ENCODE results near the gene SLC6A6.

The SLC6A6 gene

DNA sequence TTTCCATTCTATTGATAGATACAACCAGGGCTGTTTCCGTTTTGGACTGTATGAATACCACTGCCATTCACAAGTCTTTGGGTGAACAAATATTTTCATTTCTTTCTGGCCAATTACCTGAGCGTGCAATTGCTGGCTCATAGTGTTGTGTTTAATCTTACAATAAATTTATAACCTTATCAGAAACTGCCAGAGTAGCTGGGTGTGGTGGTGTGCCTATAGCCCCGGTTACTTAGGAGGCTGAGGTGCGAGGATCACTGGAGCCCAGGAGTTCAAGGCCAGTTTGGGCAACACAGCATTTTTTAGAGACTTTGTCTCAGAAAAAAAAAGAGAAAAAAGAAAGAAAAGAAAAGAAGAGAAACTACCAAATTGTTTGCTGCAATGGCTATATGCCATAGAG lies 5.4 kb upstream of the SLC6A6 start:
- no peak overlapping the region for H2AFZ ChIP-seq (ENCODE audit: low read length)
- no peak overlapping the region for H3K27ac ChIP-seq (ENCODE audit: low read length)
- H4K20me1 ChIP-seq (ENCODE audit: insufficient read depth, low read length) = no peaks in the 10 kb centered on the region
- no peak overlapping the region for H3K9ac ChIP-seq (ENCODE audit: low read length)
- no peaks in the 10 kb centered on the region for H3K9me3 ChIP-seq (replicated peaks; ENCODE audit: insufficient read depth, low read length)
- no peaks in the 10 kb centered on the region for H3K27me3 ChIP-seq (replicated peaks; ENCODE audit: insufficient read depth, low read length)
- no peak overlapping the region for H3K4me3 ChIP-seq (ENCODE audit: low read length)
- no peak overlapping the region for H3K4me2 ChIP-seq (ENCODE audit: low read depth, low read length)
- TF ChIP-seq EZH2phosphoT487 (IDR thresholded peaks at IDR 0.05; ENCODE audit: low read length) = no peak
- TF ChIP-seq, protein P1, sequence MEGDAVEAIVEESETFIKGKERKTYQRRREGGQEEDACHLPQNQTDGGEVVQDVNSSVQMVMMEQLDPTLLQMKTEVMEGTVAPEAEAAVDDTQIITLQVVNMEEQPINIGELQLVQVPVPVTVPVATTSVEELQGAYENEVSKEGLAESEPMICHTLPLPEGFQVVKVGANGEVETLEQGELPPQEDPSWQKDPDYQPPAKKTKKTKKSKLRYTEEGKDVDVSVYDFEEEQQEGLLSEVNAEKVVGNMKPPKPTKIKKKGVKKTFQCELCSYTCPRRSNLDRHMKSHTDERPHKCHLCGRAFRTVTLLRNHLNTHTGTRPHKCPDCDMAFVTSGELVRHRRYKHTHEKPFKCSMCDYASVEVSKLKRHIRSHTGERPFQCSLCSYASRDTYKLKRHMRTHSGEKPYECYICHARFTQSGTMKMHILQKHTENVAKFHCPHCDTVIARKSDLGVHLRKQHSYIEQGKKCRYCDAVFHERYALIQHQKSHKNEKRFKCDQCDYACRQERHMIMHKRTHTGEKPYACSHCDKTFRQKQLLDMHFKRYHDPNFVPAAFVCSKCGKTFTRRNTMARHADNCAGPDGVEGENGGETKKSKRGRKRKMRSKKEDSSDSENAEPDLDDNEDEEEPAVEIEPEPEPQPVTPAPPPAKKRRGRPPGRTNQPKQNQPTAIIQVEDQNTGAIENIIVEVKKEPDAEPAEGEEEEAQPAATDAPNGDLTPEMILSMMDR (IDR thresholded peaks at IDR 0.05; ENCODE audit: low read length) = no peak
- no peak for TF ChIP-seq EZH2 (optimal IDR thresholded peaks at IDR 0.05; ENCODE audit: low read depth, low read length)
- no peaks in the 10 kb centered on the region for H3K36me3 ChIP-seq (replicated peaks; ENCODE audit: insufficient read depth, low read length)
- peaks cover 4% of the 10 kb centered on the region; the same call in 1 of the 2 replicates for H3K4me1 ChIP-seq (ENCODE audit: low read length)
- H3F3A ChIP-seq (ENCODE audit: insufficient read depth, low read length) = peaks cover 3% of the 10 kb centered on the region
- no peaks in the 10 kb centered on the region for H3K9me2 ChIP-seq (replicated peaks; ENCODE audit: insufficient read depth, low read length)
- H3K79me2 ChIP-seq (ENCODE audit: low read length) = no peaks in the 10 kb centered on the region
- no peak for DNase-seq

DNA sequence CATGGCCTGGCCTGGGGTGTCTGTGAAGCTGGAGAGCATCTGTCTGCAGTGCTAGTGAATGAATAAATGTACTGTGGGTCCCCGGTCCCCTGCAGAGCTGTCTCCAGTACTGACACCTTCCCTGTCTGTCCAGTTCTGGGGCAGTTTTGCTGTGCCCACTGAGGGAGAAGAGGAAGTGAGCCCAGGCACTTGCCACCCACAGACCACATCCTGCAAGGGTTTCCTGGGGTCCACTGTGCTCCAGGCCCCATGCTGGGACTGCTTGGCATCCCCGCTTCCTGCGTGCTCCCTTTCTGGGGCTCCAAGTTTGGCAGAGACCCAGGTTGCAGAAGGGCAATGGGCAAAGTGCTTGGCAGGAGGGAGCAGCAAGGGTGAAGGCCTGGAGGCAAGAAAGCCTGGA lies 4.9 kb upstream of the SLC6A6 start:
- no peaks in the 10 kb centered on the region for H3K79me2 ChIP-seq (ENCODE audit: low read length)
- no peaks in the 10 kb centered on the region for H3K27me3 ChIP-seq (replicated peaks; ENCODE audit: insufficient read depth, low read length)
- no peak for TF ChIP-seq EZH2 (optimal IDR thresholded peaks at IDR 0.05; ENCODE audit: low read depth, low read length)
- TF ChIP-seq, protein P1 (IDR thresholded peaks at IDR 0.05; ENCODE audit: low read length) = no peak
- no peak for TF ChIP-seq EZH2phosphoT487 (IDR thresholded peaks at IDR 0.05; ENCODE audit: low read length)
- peaks cover 4% of the 10 kb centered on the region for H3F3A ChIP-seq (ENCODE audit: insufficient read depth, low read length)
- H3K36me3 ChIP-seq (replicated peaks; ENCODE audit: insufficient read depth, low read length) = no peaks in the 10 kb centered on the region
- DNase-seq = no peak
- H3K9me3 ChIP-seq (replicated peaks; ENCODE audit: insufficient read depth, low read length) = no peaks in the 10 kb centered on the region
- no peak overlapping the region for H2AFZ ChIP-seq (ENCODE audit: low read length)
- peaks cover 4% of the 10 kb centered on the region; the same call in 1 of the 2 replicates for H3K4me1 ChIP-seq (ENCODE audit: low read length)
- no peak overlapping the region for H3K27ac ChIP-seq (ENCODE audit: low read length)
- no peaks in the 10 kb centered on the region for H3K9me2 ChIP-seq (replicated peaks; ENCODE audit: insufficient read depth, low read length)
- H3K4me3 ChIP-seq (ENCODE audit: low read length) = no peak overlapping the region
- H3K4me2 ChIP-seq (ENCODE audit: low read depth, low read length) = no peak overlapping the region
- no peak overlapping the region for H3K9ac ChIP-seq (ENCODE audit: low read length)
- no peaks in the 10 kb centered on the region for H4K20me1 ChIP-seq (ENCODE audit: insufficient read depth, low read length)

DNA sequence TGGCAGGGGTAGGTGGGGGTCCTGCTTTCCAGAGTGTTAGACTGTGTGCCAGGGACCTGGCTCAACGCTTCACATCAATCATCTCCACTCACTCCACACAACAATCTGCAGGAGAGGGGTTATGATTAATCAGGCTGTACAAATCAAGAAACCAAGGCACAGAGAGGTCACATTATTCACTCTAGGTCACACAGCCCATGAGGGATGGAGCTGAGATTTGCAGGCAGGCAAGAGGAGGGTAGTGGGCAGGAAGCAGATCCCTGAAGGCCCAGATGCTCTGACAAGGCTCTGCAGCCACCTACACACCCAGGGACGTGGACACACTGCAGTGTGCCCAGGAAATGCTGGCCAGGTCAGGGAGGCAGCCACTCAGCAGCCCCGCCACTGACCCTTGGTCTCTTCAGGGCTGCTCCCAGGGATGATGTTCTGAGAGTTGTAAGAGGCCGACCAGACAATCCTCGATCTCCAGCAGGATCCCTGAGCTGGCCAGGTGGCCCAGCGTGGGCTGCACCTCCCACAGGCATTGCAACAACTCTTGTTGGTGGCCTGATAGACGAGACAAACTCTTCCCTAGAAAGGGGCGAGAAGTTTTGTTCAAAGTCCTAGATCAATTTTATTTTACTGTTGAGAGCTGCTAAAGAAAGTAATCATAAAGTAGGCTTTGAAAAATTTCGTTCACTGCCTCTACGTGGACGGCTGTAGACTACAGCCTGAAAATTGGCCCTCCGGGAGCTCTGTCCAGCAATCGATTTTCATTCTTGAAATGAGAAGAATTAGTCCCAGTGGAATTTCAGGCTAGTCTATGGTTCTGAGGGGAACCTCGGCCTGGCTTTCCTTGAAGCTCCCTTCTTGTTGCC lies 4.2 kb upstream of the SLC6A6 start:
- Histone ChIP-seq H3F3A (ENCODE audit: insufficient read depth, low read length) (peaks cover 4% of the 10 kb centered on the region), H3K9ac (ENCODE audit: low read length) (no peak overlapping the region), H3K27me3 (replicated peaks; ENCODE audit: insufficient read depth, low read length) (no peaks in the 10 kb centered on the region), H3K4me1 (ENCODE audit: low read length) (peaks cover 4% of the 10 kb centered on the region; the same call in 1 of the 2 replicates), H3K4me3 (ENCODE audit: low read length) (no peak overlapping the region), H3K4me2 (ENCODE audit: low read depth, low read length) (no peak overlapping the region), H4K20me1 (ENCODE audit: insufficient read depth, low read length) (no peaks in the 10 kb centered on the region), H3K9me2 (replicated peaks; ENCODE audit: insufficient read depth, low read length) (no peaks in the 10 kb centered on the region), H3K79me2 (ENCODE audit: low read length) (peaks cover 2% of the 10 kb centered on the region), H3K36me3 (replicated peaks; ENCODE audit: insufficient read depth, low read length) (no peaks in the 10 kb centered on the region), H2AFZ (ENCODE audit: low read length) (no peak overlapping the region), H3K9me3 (replicated peaks; ENCODE audit: insufficient read depth, low read length) (no peaks in the 10 kb centered on the region), H3K27ac (ENCODE audit: low read length) (no peak overlapping the region)
- TF ChIP-seq EZH2 (optimal IDR thresholded peaks at IDR 0.05; ENCODE audit: low read depth, low read length) (no peak), EZH2phosphoT487 (IDR thresholded peaks at IDR 0.05; ENCODE audit: low read length) (no peak)
- TF ChIP-seq, protein P1 (IDR thresholded peaks at IDR 0.05; ENCODE audit: low read length) = no peak
- no peak for DNase-seq
